MM.1S (cell line): ENCODE data around the gene HMG20A.

Source experiments
- DNase-seq: peaks from one replicate; pipeline ENCODE4 v3.0.0-alpha.2; 2015
- H2AFZ ChIP-seq: fragments of 300-600 bp; sonication (generic); 2 replicates; pipeline ENCODE4 v1.6.0; 2016; ENCODE audit warnings: antibody characterized with exemption, low read length
- H3F3A ChIP-seq: fragments of 300-600 bp; sonication (generic); 2 replicates; pipeline ENCODE4 v1.6.1; 2016; ENCODE audit warnings: mild to moderate bottlenecking, antibody characterized with exemption, low read length, moderate library complexity, mixed read lengths; ENCODE audit not compliant: insufficient read depth
- H3K27ac ChIP-seq: fragments of 300-600 bp; sonication (generic); 2 replicates; pipeline ENCODE4 v1.5.1; 2016; ENCODE audit warnings: mild to moderate bottlenecking, low read length
- H3K27me3 ChIP-seq: fragments of 300-600 bp; sonication (generic); replicated peaks from 2 replicates; pipeline ENCODE4 v1.6.0; 2016; ENCODE audit warnings: low read length; ENCODE audit not compliant: insufficient read depth
- H3K36me3 ChIP-seq: fragments of 300-600 bp; sonication (generic); replicated peaks from 2 replicates; pipeline ENCODE4 v1.6.1; 2016; ENCODE audit warnings: mild to moderate bottlenecking, low read length, mixed read lengths; ENCODE audit not compliant: insufficient read depth
- H3K4me1 ChIP-seq: fragments of 300-600 bp; sonication (generic); 2 replicates; pipeline ENCODE4 v1.6.1; 2016; ENCODE audit warnings: low read length, mixed read lengths
- H3K4me2 ChIP-seq: fragments of 300-600 bp; sonication (generic); 2 replicates; pipeline ENCODE4 v1.6.0; 2016; ENCODE audit warnings: low read depth, low read length
- H3K4me3 ChIP-seq: fragments of 300-600 bp; sonication (generic); 2 replicates; pipeline ENCODE4 v1.5.1; 2016; ENCODE audit warnings: low read length, mixed read lengths
- H3K79me2 ChIP-seq: fragments of 300-600 bp; sonication (generic); 2 replicates; pipeline ENCODE4 v1.6.1; 2016; ENCODE audit warnings: mixed run types, low read length, mixed read lengths
- H3K9ac ChIP-seq: fragments of 300-600 bp; sonication (generic); 2 replicates; pipeline ENCODE4 v1.6.1; 2016; ENCODE audit warnings: low read length, mixed read lengths
- H3K9me2 ChIP-seq: fragments of 300-600 bp; sonication (generic); replicated peaks from 2 replicates; pipeline ENCODE4 v1.6.1; 2016; ENCODE audit warnings: mild to moderate bottlenecking, low read length, mixed read lengths; ENCODE audit not compliant: insufficient read depth
- H3K9me3 ChIP-seq: fragments of 300-600 bp; sonication (generic); replicated peaks from 2 replicates; pipeline ENCODE4 v1.6.1; 2016; ENCODE audit warnings: mild to moderate bottlenecking, low read length, mixed read lengths; ENCODE audit not compliant: insufficient read depth
- H4K20me1 ChIP-seq: fragments of 300-600 bp; sonication (generic); 2 replicates; pipeline ENCODE4 v1.6.1; 2016; ENCODE audit warnings: mild to moderate bottlenecking, low read length, moderate library complexity, mixed read lengths; ENCODE audit not compliant: insufficient read depth
- EZH2 ChIP-seq: fragments of 300-600 bp; sonication (generic); optimal IDR thresholded peaks from 2 replicates; pipeline ENCODE3; 2017; ENCODE audit warnings: low read depth, mild to moderate bottlenecking, antibody characterized with exemption, low read length, mixed read lengths
- EZH2phosphoT487 ChIP-seq: fragments of 300-600 bp; sonication (generic); IDR thresholded peaks from 2 replicates; pipeline ENCODE4 v1.6.1; 2018; ENCODE audit warnings: antibody characterized with exemption, low read length
- TF ChIP-seq, protein P1 (sequence below): fragments of 300-600 bp; sonication (generic); IDR thresholded peaks from 2 replicates; pipeline ENCODE4 v1.5.1; 2016; ENCODE audit warnings: antibody characterized with exemption, low read length, mixed read lengths

The HMG20A gene

GRCh38 chr15:77530576-77530975 is 109.9 kb downstream of the HMG20A start:
- Histone ChIP-seq H3K36me3 (no peaks in the 10 kb centered on the region), H3K9me3 (no peaks in the 10 kb centered on the region), H3K79me2 (no peaks in the 10 kb centered on the region), H4K20me1 (no peaks in the 10 kb centered on the region), H3K4me1 (no peaks in the 10 kb centered on the region), H3K9ac (no peak overlapping the region), H3K9me2 (no peaks in the 10 kb centered on the region), H3K4me2 (no peak overlapping the region), H2AFZ (no peak overlapping the region), H3K27me3 (peaks cover 6% of the 10 kb centered on the region; the same call in 1 of the 2 replicates), H3K27ac (no peak overlapping the region), H3K4me3 (no peak overlapping the region), H3F3A (no peaks in the 10 kb centered on the region)
- no peak for TF ChIP-seq EZH2
- TF ChIP-seq, protein P1, sequence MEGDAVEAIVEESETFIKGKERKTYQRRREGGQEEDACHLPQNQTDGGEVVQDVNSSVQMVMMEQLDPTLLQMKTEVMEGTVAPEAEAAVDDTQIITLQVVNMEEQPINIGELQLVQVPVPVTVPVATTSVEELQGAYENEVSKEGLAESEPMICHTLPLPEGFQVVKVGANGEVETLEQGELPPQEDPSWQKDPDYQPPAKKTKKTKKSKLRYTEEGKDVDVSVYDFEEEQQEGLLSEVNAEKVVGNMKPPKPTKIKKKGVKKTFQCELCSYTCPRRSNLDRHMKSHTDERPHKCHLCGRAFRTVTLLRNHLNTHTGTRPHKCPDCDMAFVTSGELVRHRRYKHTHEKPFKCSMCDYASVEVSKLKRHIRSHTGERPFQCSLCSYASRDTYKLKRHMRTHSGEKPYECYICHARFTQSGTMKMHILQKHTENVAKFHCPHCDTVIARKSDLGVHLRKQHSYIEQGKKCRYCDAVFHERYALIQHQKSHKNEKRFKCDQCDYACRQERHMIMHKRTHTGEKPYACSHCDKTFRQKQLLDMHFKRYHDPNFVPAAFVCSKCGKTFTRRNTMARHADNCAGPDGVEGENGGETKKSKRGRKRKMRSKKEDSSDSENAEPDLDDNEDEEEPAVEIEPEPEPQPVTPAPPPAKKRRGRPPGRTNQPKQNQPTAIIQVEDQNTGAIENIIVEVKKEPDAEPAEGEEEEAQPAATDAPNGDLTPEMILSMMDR = no peak
- TF ChIP-seq EZH2phosphoT487 = no peak
- no peak for DNase-seq

- H4K20me1 ChIP-seq = no peaks in the 10 kb centered on the region
- no peak overlapping the region for H2AFZ ChIP-seq
- H3K79me2 ChIP-seq = no peaks in the 10 kb centered on the region
- peaks cover 6% of the 10 kb centered on the region; the same call in 1 of the 2 replicates for H3K27me3 ChIP-seq
- no peaks in the 10 kb centered on the region for H3K9me3 ChIP-seq
- no peak overlapping the region for H3K4me2 ChIP-seq
- no peaks in the 10 kb centered on the region for H3F3A ChIP-seq
- TF ChIP-seq EZH2 (no peak), EZH2phosphoT487 (no peak)
- TF ChIP-seq, protein P1 = no peak
- H3K9ac ChIP-seq = no peak overlapping the region
- DNase-seq = no peak
- no peaks in the 10 kb centered on the region for H3K4me1 ChIP-seq
- no peaks in the 10 kb centered on the region for H3K9me2 ChIP-seq
- H3K36me3 ChIP-seq = no peaks in the 10 kb centered on the region
- no peak overlapping the region for H3K4me3 ChIP-seq
- no peak overlapping the region for H3K27ac ChIP-seq
Observed at GRCh38 chr15:77531191-77532000, 110.7 kb downstream of the HMG20A start.

DNA sequence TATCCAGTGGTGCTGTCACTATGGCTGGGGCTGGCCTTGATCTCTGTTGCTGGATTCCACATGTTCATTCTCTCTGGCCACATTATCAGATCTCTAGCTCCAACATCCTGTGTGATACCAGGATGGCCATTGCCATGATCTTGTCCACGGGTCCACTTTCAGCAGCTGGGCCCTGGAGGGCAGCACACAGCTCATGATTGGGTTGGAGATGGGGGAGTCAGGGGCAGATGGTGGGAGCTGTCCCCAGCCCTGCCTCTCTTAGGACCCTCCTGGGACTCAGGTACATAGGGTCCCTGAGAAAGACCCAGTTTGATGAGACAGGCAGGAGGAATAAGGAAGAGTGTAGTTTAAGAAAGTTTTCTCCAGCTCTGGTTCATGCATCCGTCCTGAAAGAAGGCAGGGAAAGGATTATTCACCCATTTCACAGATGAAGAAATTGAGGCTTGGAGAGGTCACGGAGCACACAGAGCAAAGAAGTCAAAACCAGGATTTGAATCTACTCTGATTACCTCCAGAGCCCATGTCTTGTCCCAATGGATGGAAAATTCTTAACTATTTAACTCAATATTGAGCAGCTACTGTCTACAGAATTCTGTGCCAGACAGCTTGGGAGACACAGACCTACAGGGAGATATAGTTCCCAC is 111.5 kb downstream of the HMG20A start:
- Histone ChIP-seq H3K4me1 (peaks cover under 1% of the 10 kb centered on the region; the same call in 1 of the 2 replicates), H3K79me2 (no peaks in the 10 kb centered on the region), H3K4me2 (no peak overlapping the region), H3K9ac (no peak overlapping the region), H4K20me1 (no peaks in the 10 kb centered on the region), H3K9me3 (no peaks in the 10 kb centered on the region), H2AFZ (no peak overlapping the region), H3K9me2 (no peaks in the 10 kb centered on the region), H3K4me3 (no peak overlapping the region), H3K27ac (no peak overlapping the region), H3K27me3 (peaks cover 6% of the 10 kb centered on the region; the same call in 1 of the 2 replicates), H3K36me3 (no peaks in the 10 kb centered on the region), H3F3A (no peaks in the 10 kb centered on the region)
- TF ChIP-seq EZH2 (no peak), EZH2phosphoT487 (no peak)
- TF ChIP-seq, protein P1 = no peak
- no peak for DNase-seq
